Neural progenitor cell (in vitro differentiated cells): ENCODE data around the gene MAP3K7CL. TPM values are rescaled to one million over a fixed set of nuclear protein-coding genes. Genes with fewer than 3 reads are reported as not detected.

ENCODE experiments used
- DNase-seq: peaks from one replicate; pipeline ENCODE4 v3.0.0-alpha.2; 2016; ENCODE audit warnings: low spot score
- H2AFZ ChIP-seq: fragments of 200-600 bp; sonication (generic); replicated peaks from 2 replicates; pipeline ENCODE4 v1.6.1; 2016; ENCODE audit warnings: antibody characterized with exemption
- H3F3A ChIP-seq: fragments of 200-600 bp; sonication (generic); 2 replicates; pipeline ENCODE4 v1.6.1; 2016; ENCODE audit warnings: antibody characterized with exemption, low read depth
- H3K27ac ChIP-seq: fragments of 200-600 bp; sonication (generic); 2 replicates; pipeline ENCODE4 v1.5.1; 2016; ENCODE audit warnings: mild to moderate bottlenecking
- H3K27me3 ChIP-seq: fragments of 200-600 bp; sonication (generic); 2 replicates; pipeline ENCODE4 v1.6.1; 2016; ENCODE audit warnings: mild to moderate bottlenecking, moderate library complexity
- H3K36me3 ChIP-seq: fragments of 200-600 bp; sonication (generic); 2 replicates; pipeline ENCODE4 v1.5.1; 2016
- H3K4me1 ChIP-seq: fragments of 200-600 bp; sonication (generic); 2 replicates; pipeline ENCODE4 v1.6.1; 2016; ENCODE audit warnings: mixed run types
- H3K4me2 ChIP-seq: fragments of 200-600 bp; sonication (generic); 2 replicates; pipeline ENCODE4 v1.6.1; 2016
- H3K4me3 ChIP-seq: fragments of 200-600 bp; sonication (generic); 2 replicates; pipeline ENCODE4 v1.5.1; 2016
- H3K79me2 ChIP-seq: fragments of 200-600 bp; sonication (generic); 2 replicates; pipeline ENCODE4 v1.6.1; 2016; ENCODE audit warnings: low read depth
- H3K9ac ChIP-seq: fragments of 200-600 bp; sonication (generic); 2 replicates; pipeline ENCODE4 v1.6.1; 2016
- H3K9me3 ChIP-seq: fragments of 200-600 bp; sonication (generic); 2 replicates; pipeline ENCODE4 v1.5.1; 2016; ENCODE audit warnings: low read depth
- H4K20me1 ChIP-seq: fragments of 200-600 bp; sonication (generic); 2 replicates; pipeline ENCODE4 v1.6.1; 2016; ENCODE audit warnings: low read depth
- H3K27ac Mint-ChIP-seq: 3 replicates; pipeline ENCODE4 v1.8.0; 2021; ENCODE audit warnings: mixed read lengths
- H3K27me3 Mint-ChIP-seq: 2 replicates; pipeline ENCODE4 v1.8.0; 2022; ENCODE audit warnings: low read depth, mild to moderate bottlenecking, inconsistent platforms, moderate library complexity, mixed read lengths; ENCODE audit not compliant: insufficient read depth
- H3K36me3 Mint-ChIP-seq: 3 replicates; pipeline ENCODE4 v1.8.0; 2021; ENCODE audit warnings: mixed read lengths
- H3K4me1 Mint-ChIP-seq: 3 replicates; pipeline ENCODE4 v1.8.0; 2021; ENCODE audit warnings: mixed read lengths
- H3K4me3 Mint-ChIP-seq: 3 replicates; pipeline ENCODE4 v1.8.0; 2021; ENCODE audit warnings: mild to moderate bottlenecking, moderate library complexity, mixed read lengths
- H3K9me3 Mint-ChIP-seq: 3 replicates; pipeline ENCODE4 v1.8.0; 2020; ENCODE audit warnings: mixed read lengths
- CTCF ChIP-seq: fragments of 200-600 bp; sonication (generic); IDR thresholded peaks from 2 replicates; pipeline ENCODE4 v1.5.1; 2017; ENCODE audit warnings: antibody characterized with exemption, mild to moderate bottlenecking
- EZH2 ChIP-seq: fragments of 200-600 bp; sonication (generic); IDR thresholded peaks from 2 replicates; pipeline ENCODE4 v1.6.1; 2017; ENCODE audit warnings: antibody characterized with exemption, mild to moderate bottlenecking, moderate library complexity
- EZH2phosphoT487 ChIP-seq: fragments of 200-600 bp; sonication (generic); IDR thresholded peaks from 2 replicates; pipeline ENCODE4 v1.6.1; 2017; ENCODE audit warnings: antibody characterized with exemption
- total RNA-seq: library from RNA; depleted of rRNA; stranded (reverse); fragments of >200 nt; gene quantifications from 2 replicates; pipeline ENCODE4 v1.2.3, GENCODE V29; 2015; ENCODE audit warnings: low replicate concordance

Gene MAP3K7CL
- total RNA-seq, 1 donor from 2014 or later: not detected

GRCh38 chr21:29177800-29178199 is 47.4 kb downstream of the MAP3K7CL start:
- no peaks in the 10 kb centered on the region for H3K27me3 Mint-ChIP-seq
- no peak for TF ChIP-seq EZH2
- TF ChIP-seq EZH2phosphoT487: no peak
- TF ChIP-seq CTCF: no peak
- H3K9ac ChIP-seq: no peak overlapping the region
- H3F3A ChIP-seq: no peaks in the 10 kb centered on the region
- no peak overlapping the region for H3K27ac ChIP-seq
- H3K4me3 ChIP-seq: no peak overlapping the region
- no peaks in the 10 kb centered on the region for H3K79me2 ChIP-seq
- H3K9me3 ChIP-seq: no peaks in the 10 kb centered on the region
- no peaks in the 10 kb centered on the region for H3K4me1 ChIP-seq
- H3K36me3 Mint-ChIP-seq: no peaks in the 10 kb centered on the region
- no peaks in the 10 kb centered on the region for H3K4me1 Mint-ChIP-seq
- DNase-seq: no peak
- H3K4me2 ChIP-seq: no peak overlapping the region
- H3K9me3 Mint-ChIP-seq: no peaks in the 10 kb centered on the region
- no peaks in the 10 kb centered on the region for H3K27me3 ChIP-seq
- H4K20me1 ChIP-seq: no peaks in the 10 kb centered on the region
- H3K4me3 Mint-ChIP-seq: no peak overlapping the region
- H3K36me3 ChIP-seq: no peaks in the 10 kb centered on the region
- no peak overlapping the region for H3K27ac Mint-ChIP-seq
- no peak overlapping the region for H2AFZ ChIP-seq

- Mint-ChIP-seq H3K27me3 (no peaks in the 10 kb centered on the region), H3K4me3 (no peak overlapping the region), H3K36me3 (no peaks in the 10 kb centered on the region), H3K27ac (no peak overlapping the region), H3K4me1 (no peaks in the 10 kb centered on the region), H3K9me3 (no peaks in the 10 kb centered on the region)
- Histone ChIP-seq H3K4me3 (no peak overlapping the region), H3F3A (no peaks in the 10 kb centered on the region), H3K9ac (no peak overlapping the region), H3K4me1 (no peaks in the 10 kb centered on the region), H3K9me3 (no peaks in the 10 kb centered on the region), H3K27me3 (no peaks in the 10 kb centered on the region), H3K79me2 (no peaks in the 10 kb centered on the region), H3K36me3 (no peaks in the 10 kb centered on the region), H3K27ac (no peak overlapping the region), H3K4me2 (no peak overlapping the region), H2AFZ (no peak overlapping the region), H4K20me1 (no peaks in the 10 kb centered on the region)
- no peak for DNase-seq
- TF ChIP-seq EZH2phosphoT487 (no peak), CTCF (no peak), EZH2 (no peak)
Observed at GRCh38 chr21:29178926-29179325, 48.5 kb downstream of the MAP3K7CL start.

- Mint-ChIP-seq H3K36me3 (no peaks in the 10 kb centered on the region), H3K27me3 (no peaks in the 10 kb centered on the region), H3K27ac (no peak overlapping the region), H3K4me3 (no peak overlapping the region), H3K9me3 (no peaks in the 10 kb centered on the region), H3K4me1 (no peaks in the 10 kb centered on the region)
- Histone ChIP-seq H3K36me3 (no peaks in the 10 kb centered on the region), H3K9ac (no peak overlapping the region), H3K9me3 (no peaks in the 10 kb centered on the region), H3K4me2 (no peak overlapping the region), H2AFZ (no peak overlapping the region), H4K20me1 (no peaks in the 10 kb centered on the region), H3K4me1 (no peaks in the 10 kb centered on the region), H3K27me3 (no peaks in the 10 kb centered on the region), H3K79me2 (no peaks in the 10 kb centered on the region), H3K27ac (no peak overlapping the region), H3K4me3 (no peak overlapping the region), H3F3A (no peaks in the 10 kb centered on the region)
- TF ChIP-seq EZH2 (no peak), EZH2phosphoT487 (no peak), CTCF (no peak)
- DNase-seq: no peak
Observed at GRCh38 chr21:29179503-29179902, 49.1 kb downstream of the MAP3K7CL start.
